Heart left ventricle (tissue), 16 donors: ENCODE data around the gene SCN9A. TPM values are rescaled to one million over a fixed set of nuclear protein-coding genes. Genes with fewer than 3 reads are reported as not detected.

ENCODE experiments used
- ATAC-seq, 4 donors: fragments of 200-7000 bp; cut with Tn5 transposase; one replicate each; pipeline ENCODE4 v1.9.1; 2020 to 2022; ENCODE audit warnings: moderate library complexity in 4 of 4, mild to moderate bottlenecking in 3 of 4, moderate number of reproducible peaks in 1 of 4
- DNase-seq, 5 donors: peaks; one replicate each; pipeline ENCODE4 v3.0.0-alpha.2; 2020
- H3K27ac ChIP-seq, 12 donors: fragments of 200-600 bp; sonication (generic) in 4 of 12; one replicate each; pipeline versions ENCODE4 v1.5.0 to v1.8.0; 2016 to 2022; ENCODE audit warnings: mild to moderate bottlenecking in 2 of 12
- H3K27me3 ChIP-seq, 9 donors: fragments of 200-600 bp; sonication (generic) in 2 of 9; one replicate each; pipeline versions ENCODE4 v1.5.1 to v1.8.0; 2016 to 2022; ENCODE audit warnings: mild to moderate bottlenecking in 3 of 9
- H3K36me3 ChIP-seq, 9 donors: fragments of 200-600 bp; sonication (generic) in 2 of 9; one replicate each; pipeline versions ENCODE4 v1.5.0 to v1.8.0; 2018 to 2022; ENCODE audit warnings: mild to moderate bottlenecking in 2 of 9
- H3K4me1 ChIP-seq, 12 donors: fragments of 200-600 bp; sonication (generic) in 4 of 12; one replicate each; pipeline versions ENCODE4 v1.5.0 to v1.8.0; 2016 to 2022; ENCODE audit warnings: mild to moderate bottlenecking in 3 of 12
- H3K4me3 ChIP-seq, 12 donors: fragments of 200-600 bp; sonication (generic) in 4 of 12; one replicate each; pipeline versions ENCODE4 v1.5.0 to v1.8.0; 2017 to 2022; ENCODE audit warnings: mild to moderate bottlenecking in 9 of 12, moderate library complexity in 4 of 12
- H3K9me3 ChIP-seq, 12 donors: fragments of 200-600 bp; sonication (generic) in 4 of 12; one replicate each; pipeline versions ENCODE4 v1.5.0 to v1.8.0; 2016 to 2022; ENCODE audit warnings: mild to moderate bottlenecking in 1 of 12
- POLR2A ChIP-seq, 2 donors: fragments of 450-650 bp; IDR thresholded peaks; one replicate each; pipeline ENCODE4 v1.6.1; 2017; ENCODE audit warnings: antibody characterized with exemption in 2 of 2, mild to moderate bottlenecking in 2 of 2, moderate library complexity in 2 of 2
- WGBS, 4 donors: extraction: QIAGEN DNeasy Blood & Tissue Kit in 2 of 4; methylation state at CpG; one replicate each; pipeline versions ENCODE4 v1.1.5 to v1.1.7; 2013 to 2018; 5-methylcytosine and 5-hydroxymethylcytosine counted together
- intact Hi-C, 10 donors: fragments of 100-400 bp; cut with DNase I; formaldehyde crosslinking; loops; one replicate each; pipeline versions ENCODE4 v1.11.1 to v1.14.2; 2022
- polyA plus RNA-seq, 2 donors: library from polyadenylated mRNA; stranded (reverse); fragments of 200-250 nt; gene quantifications; one replicate each; pipeline ENCODE4 v1.2.3, GENCODE V29; 2013
- total RNA-seq, 9 donors: library from RNA; depleted of rRNA in 2 of 9; stranded (reverse); fragments of >200 nt in 2 of 9; fragmentation: NEBNext Ultra II Directional in 3 of 9; extraction: Animal tissue kit (Norgen Biotek cat#: 25700) in 3 of 9; gene quantifications; one replicate each; pipeline versions ENCODE4 v1.1.0 to v1.2.4, GENCODE V29; 2016 to 2023
- TF ChIP-seq, protein P1 (sequence below), 12 donors: fragments of 200-600 bp; sonication (generic) in 4 of 12; IDR thresholded peaks; one replicate each; pipeline versions ENCODE4 v1.5.0 to v1.8.0; 2018 to 2022; ENCODE audit warnings: antibody characterized with exemption in 12 of 12, mild to moderate bottlenecking in 5 of 12
- donor health status: ischemic (EF 13 %, LVEDD 7.1; RV severe dilation, severe dysfunction).
- donor health status: healthy with polysubstance abuse.
- donor health status: DM: no; HTN: yes; CAD: no.
- donor health status: DM: no; HTN: no; CAD: no.
- donor health status: ischemic (EF 25% LVEDD 6.9; RV normal size, moderate dysfunction).
- donor health status: ischemic (EF 25% LVEDD 5.7; RV mildly dilated, moderate dysfunction).
- donor health status: healthy.
- donor health status: DM: yes; HTN: yes; CAD: no.
- donor health status: ischemic (EF 35%, LVEDD 5.7; RV mildly dilated, moderate dysfunction).
- donor health status: nonischemic (EF 11% LVEDD 7.7; RV severe dilation, severe dysfunction).
- donor health status: DM: yes; HTN: yes; CAD: no.
- donor health status: PGD.
- donor health status: ischemic (EF 29% LVEDD 5.4; RV normal size, mild dysfunction).
- donor health status: nonischemic (EF 23%, LVEDD 6.1; RV moderate dilation, normal function).

Gene SCN9A
- total and polyA plus RNA-seq, 11 donors = 0.08 to 3.2 (median 0.99) TPM

GRCh38 chr2:166331468-166331867 is 44.3 kb downstream of the SCN9A start:
- ATAC-seq = no peak

DNA sequence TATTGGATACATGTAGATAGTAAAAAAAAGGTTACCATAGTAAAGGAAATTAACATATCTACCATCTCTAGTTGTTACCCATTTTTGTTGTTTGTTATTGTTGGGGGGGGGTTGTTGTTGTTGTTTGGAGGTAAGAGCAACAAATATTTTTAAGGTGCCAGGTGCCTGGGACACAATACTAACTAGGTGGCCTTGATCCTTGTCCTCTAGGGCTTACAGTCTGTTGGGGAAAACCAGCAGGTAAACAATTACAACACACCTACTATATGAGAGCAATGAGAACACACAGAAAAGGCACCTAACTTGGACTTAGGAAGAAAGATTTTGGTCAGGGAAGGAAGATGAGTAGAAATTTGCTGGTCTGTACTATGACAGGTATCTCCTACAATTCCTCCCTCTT is 46.3 kb downstream of the SCN9A start:
- Histone ChIP-seq H3K4me3 (no peak overlapping the region), H3K36me3 (no peaks in the 10 kb centered on the region), H3K4me1 (no peaks in the 10 kb centered on the region), H3K27ac (no peak overlapping the region), H3K9me3 (no peaks in the 10 kb centered on the region), H3K27me3 (no peaks in the 10 kb centered on the region)
- no peak for TF ChIP-seq POLR2A (IDR thresholded peaks at IDR 0.05)
- TF ChIP-seq, protein P1, sequence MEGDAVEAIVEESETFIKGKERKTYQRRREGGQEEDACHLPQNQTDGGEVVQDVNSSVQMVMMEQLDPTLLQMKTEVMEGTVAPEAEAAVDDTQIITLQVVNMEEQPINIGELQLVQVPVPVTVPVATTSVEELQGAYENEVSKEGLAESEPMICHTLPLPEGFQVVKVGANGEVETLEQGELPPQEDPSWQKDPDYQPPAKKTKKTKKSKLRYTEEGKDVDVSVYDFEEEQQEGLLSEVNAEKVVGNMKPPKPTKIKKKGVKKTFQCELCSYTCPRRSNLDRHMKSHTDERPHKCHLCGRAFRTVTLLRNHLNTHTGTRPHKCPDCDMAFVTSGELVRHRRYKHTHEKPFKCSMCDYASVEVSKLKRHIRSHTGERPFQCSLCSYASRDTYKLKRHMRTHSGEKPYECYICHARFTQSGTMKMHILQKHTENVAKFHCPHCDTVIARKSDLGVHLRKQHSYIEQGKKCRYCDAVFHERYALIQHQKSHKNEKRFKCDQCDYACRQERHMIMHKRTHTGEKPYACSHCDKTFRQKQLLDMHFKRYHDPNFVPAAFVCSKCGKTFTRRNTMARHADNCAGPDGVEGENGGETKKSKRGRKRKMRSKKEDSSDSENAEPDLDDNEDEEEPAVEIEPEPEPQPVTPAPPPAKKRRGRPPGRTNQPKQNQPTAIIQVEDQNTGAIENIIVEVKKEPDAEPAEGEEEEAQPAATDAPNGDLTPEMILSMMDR (IDR thresholded peaks at IDR 0.05) = no peak
- DNase-seq (no peak), ATAC-seq (no peak)
- intact Hi-C loops = no loop called here

More at GRCh38 chr2:166331468-166331867, 44.3 kb downstream of the SCN9A start:
- Histone ChIP-seq H3K27ac (no peak overlapping the region), H3K9me3 (no peaks in the 10 kb centered on the region), H3K36me3 (no peaks in the 10 kb centered on the region), H3K4me1 (no peaks in the 10 kb centered on the region), H3K27me3 (no peaks in the 10 kb centered on the region), H3K4me3 (no peak overlapping the region)
- TF ChIP-seq, protein P1 (IDR thresholded peaks at IDR 0.05) = no peak
- no peak for TF ChIP-seq POLR2A (IDR thresholded peaks at IDR 0.05)
- 75 to 89% (median 86%) methylated on average over 1 of the region's 1 CpG for WGBS, 4 donors
- intact Hi-C loops = no loop called here
- DNase-seq = no peak

DNA sequence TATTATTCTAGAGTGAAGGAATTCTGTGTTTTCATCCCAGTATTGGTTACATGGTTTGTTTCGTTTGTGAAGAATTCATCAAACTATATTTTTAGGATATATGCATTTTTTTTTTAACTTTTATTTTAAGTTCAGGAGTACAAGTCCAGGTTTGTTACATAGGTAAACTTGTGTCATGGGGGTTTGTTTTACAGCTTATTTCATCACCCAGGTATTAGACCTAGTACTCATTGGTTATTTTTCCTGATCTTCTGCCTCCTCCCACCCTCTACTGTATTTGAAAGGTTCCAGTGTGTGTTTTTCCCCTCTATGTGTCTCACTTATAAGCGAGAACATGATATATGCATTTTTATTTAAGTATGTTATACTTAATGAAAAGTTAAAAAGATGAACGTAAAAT is 47.6 kb downstream of the SCN9A start:
- ATAC-seq = no peak
- no peaks in the 10 kb centered on the region for H3K4me1 ChIP-seq
- no peak for TF ChIP-seq POLR2A (IDR thresholded peaks at IDR 0.05)
- TF ChIP-seq, protein P1 (IDR thresholded peaks at IDR 0.05) = no peak

DNA sequence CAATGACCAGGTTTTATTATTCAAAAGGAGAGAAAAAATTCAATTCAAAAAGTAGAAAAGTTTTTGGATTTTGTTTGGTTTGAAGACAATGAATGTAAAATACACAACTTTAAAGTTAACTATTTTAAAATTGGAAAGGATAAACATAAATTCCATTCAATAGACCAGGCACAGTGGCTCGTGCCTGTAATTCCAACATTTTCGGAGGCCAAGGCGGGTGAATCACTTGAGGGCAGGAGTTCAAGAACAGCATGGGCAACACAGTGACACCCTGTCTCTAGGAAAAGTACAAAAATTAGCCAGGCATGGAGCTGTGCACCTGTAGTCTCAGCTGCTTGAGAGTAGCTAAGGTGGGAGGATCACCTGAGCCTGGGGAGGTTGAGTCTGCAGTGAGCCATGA is 54.7 kb downstream of the SCN9A start:
- WGBS, 4 donors = 90 to 95% (median 92%) methylated on average over 3 of the region's 3 CpGs
- no peak overlapping the region for H3K27ac ChIP-seq

More for the DNA sequence above, 47.6 kb downstream of the SCN9A start:
- no peak overlapping the region for H3K27ac ChIP-seq
- no peaks in the 10 kb centered on the region for H3K9me3 ChIP-seq
- intact Hi-C loops = no loop called here
- DNase-seq = no peak
- 53 to 65% (median 61%) methylated on average over 3 of the region's 3 CpGs for WGBS, 4 donors
- H3K4me3 ChIP-seq = no peak overlapping the region
- H3K27me3 ChIP-seq = no peaks in the 10 kb centered on the region
- no peaks in the 10 kb centered on the region for H3K36me3 ChIP-seq

More for the DNA sequence above, 54.7 kb downstream of the SCN9A start:
- DNase-seq = no peak
- no peaks in the 10 kb centered on the region for H3K9me3 ChIP-seq
- H3K27me3 ChIP-seq = no peaks in the 10 kb centered on the region
- H3K36me3 ChIP-seq = no peaks in the 10 kb centered on the region
- H3K4me1 ChIP-seq = no peaks in the 10 kb centered on the region
- H3K4me3 ChIP-seq = no peak overlapping the region
- ATAC-seq = no peak
- TF ChIP-seq, protein P1 (IDR thresholded peaks at IDR 0.05) = no peak
- no peak for TF ChIP-seq POLR2A (IDR thresholded peaks at IDR 0.05)
- intact Hi-C loops = no loop called here
